Stimulated activated naive CD8-positive, alpha-beta T cell treated with anti-CD3 and anti-CD28 coated beads, Interleukin-15, Interleukin-2, amounts not matched to agents 100 U/mL and 50 U/mL, for 24 hours (primary cell): ENCODE data around the gene IL1RAP.
"Not testable (repeated sequence)": the region's sequence is repeated elsewhere in the genome, so short reads cannot be mapped to it uniquely, and the experiment has no call there.

Experiments used
- ATAC-seq: fragments of 150-1000 bp; cut with Tn5 transposase; one replicate; pipeline ENCODE4 v1.10.0; 2021
- DNase-seq: peaks from one replicate; pipeline ENCODE4 v3.0.0; 2021

Gene IL1RAP

DNA sequence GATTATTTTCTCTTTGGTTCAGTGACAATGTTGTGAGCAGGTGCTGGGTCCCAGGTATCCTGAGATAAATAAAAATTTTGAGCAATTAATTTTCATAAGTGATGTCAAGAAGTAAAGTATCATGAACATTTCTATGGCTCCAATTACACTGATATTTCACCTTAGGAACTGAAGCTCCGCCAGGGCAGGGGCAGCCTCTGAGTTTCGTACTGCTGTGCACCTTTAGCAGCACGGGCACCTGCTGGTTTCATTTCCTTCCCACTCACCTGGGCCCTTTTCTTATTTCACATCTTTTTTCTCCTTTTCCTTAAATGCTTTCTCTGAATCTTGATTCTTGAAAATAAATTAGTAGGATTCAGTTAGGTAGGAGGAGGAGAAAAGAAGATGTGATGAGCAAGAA is 1.2 kb upstream of the IL1RAP start:
- DNase-seq (no peak), ATAC-seq (no peak)

DNA sequence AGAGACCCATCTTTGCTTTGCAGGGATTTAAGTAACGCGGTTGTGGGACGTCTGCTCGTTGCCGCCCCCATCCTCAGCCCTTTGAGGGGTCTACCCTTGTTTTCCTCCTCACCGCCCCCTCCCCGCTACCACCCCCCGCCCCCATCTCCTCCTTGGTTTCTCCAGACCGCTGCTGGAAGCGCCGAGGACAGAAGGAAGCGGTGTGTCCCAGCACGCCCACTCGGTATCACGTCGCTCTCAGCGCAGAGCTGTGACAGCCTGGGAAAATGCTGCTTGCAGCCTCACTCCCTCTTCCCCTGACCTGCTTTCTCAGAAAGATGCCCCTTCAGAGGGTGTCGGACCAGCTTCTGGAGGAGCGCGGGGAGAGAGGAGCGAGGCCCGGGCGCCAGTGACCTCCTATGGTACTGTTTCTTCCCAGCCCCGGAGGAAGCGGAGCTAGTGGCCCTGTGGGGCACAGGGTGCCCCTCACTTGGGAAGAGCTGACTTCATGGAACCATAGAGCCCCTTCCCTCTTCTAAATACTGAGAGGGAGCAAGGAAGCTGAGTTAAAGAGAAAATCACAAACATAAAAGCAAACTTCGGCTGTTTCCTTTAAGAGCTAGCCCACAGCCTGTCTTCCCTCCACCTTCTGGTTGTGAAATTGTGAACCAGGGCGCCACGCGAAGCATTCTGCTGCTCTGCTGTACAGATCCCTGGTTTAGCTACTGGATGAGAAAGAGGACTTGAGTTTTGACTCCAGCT is 698 bp downstream of the IL1RAP start:
- peak; percentile 54 for DNase-seq

DNA sequence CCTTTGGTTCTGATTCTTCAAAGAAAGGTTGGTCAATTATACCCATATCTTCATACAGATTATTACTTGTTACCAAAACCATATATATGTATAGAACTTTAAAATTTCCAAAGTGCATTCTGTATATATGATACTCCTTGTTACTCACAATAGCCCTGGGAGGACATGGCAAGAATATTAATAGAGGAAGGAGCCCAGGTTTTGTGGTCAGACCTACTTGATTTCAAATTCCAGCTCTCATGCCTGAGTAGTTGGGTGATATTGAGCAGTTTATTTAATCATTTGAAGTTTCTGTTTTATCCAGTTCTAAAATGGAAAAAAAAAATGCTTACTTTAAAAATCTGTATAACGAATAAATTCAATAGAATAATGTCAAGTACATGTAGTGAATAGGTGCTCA is 2.5 kb downstream of the IL1RAP start:
- no peak for DNase-seq
- ATAC-seq: no peak

More for the DNA sequence above, 698 bp downstream of the IL1RAP start:
- ATAC-seq: peak; percentile 19

GRCh38 chr3:190517687-190518086 is 3.8 kb downstream of the IL1RAP start:
- DNase-seq: no peak

GRCh38 chr3:190518531-190518930 is 4.6 kb downstream of the IL1RAP start:
- ATAC-seq, DNase-seq: not testable (repeated sequence)

More at GRCh38 chr3:190517687-190518086, 3.8 kb downstream of the IL1RAP start:
- no peak for ATAC-seq

GRCh38 chr3:190519886-190520285 is 6.0 kb downstream of the IL1RAP start:
- ATAC-seq (no peak), DNase-seq (no peak)

- no peak for ATAC-seq
- DNase-seq: no peak
Measured at GRCh38 chr3:190521998-190522397, 8.1 kb downstream of the IL1RAP start.

GRCh38 chr3:190522621-190523222 is 8.8 kb downstream of the IL1RAP start:
- no peak for DNase-seq
- no peak for ATAC-seq

- ATAC-seq (no peak), DNase-seq (no peak)
Measured at GRCh38 chr3:190524942-190525341, 11.1 kb downstream of the IL1RAP start.

DNA sequence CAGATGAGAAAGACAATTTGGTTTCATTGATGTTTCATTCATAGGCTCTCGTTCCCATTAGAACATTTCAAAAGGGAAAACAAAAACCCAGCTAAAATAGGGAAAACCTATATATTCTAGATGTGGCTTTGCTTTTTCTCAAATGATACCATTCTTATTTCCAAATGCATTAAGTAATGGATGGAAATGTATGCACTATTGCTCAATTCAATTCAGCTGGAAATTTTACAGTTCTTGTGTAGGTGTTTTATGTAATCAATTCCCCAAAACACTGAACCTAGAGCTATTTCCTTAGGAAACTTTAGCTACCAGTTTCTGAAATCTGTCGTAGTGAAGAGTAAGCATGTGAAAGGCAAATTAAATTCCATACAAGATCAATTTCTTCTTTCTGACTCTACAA is 11.7 kb downstream of the IL1RAP start:
- DNase-seq: no peak
- no peak for ATAC-seq

DNA sequence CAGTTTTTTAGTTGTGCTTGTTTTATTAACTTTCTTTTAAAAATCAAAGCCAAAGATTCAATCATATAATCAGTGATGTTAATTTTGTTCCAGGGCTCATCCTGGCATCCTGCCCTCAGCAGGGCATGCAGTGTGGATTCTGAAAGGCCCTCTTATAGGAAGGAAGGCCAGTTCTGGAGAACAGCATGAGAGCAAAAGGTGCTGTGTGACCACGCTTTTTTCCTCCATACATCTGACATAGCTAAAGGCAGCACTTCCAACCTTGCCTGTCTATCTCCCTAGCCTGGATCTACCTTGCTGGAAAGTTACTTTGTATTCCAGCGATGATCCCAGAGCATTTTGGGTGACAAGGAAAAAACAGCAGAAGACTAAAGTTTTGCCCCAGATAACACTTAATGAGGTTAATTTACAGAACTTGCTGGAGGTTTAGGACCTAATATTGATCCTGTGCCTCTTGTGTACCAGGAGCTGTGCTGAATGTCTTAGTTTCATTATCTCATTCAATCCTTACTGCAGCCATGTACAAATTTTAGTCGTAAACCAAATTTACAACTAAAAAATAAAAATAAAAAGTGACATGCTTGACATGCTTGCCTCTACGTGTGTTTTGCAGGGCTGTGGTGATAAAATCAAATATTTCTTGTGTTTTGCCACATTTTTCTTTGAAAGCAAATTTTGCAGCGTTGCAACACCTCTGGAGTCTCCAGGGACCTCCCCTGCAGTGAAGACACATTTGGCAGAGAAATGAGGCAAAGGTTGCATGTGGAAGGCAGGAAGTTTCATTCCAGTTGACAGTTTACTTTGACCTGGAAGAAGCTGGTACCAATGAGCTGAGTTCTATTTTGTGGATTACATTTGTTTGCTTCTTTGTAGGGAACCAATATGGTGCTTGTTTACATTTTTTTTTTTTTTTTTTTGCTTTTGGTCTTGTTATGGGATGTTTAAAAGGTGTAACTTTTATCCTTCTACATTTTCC is 13.2 kb downstream of the IL1RAP start:
- ATAC-seq (no peak), DNase-seq (no peak)

- no peak for ATAC-seq
- no peak for DNase-seq
Measured at GRCh38 chr3:190528706-190529105, 14.8 kb downstream of the IL1RAP start.

DNA sequence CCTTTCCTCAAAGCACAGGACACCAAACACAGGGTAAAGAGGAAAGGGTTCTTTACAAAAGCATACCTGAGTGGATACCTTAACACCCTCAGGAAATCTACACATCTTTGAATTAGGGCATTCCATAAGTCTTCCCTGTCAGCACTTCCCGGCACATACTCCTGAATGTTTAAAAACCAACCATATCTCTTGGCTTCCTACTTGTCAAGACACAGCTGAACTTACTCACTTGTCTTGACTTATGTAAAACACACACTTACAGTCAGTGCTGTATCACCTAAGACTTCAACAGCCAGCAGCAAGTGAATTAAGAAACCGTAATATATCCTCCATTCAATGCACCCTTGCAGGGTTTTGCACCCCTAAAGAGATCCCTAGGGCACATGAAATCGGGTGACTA is 17.5 kb downstream of the IL1RAP start:
- ATAC-seq (no peak), DNase-seq (no peak)

GRCh38 chr3:190532731-190533203 is 18.9 kb downstream of the IL1RAP start:
- ATAC-seq: no peak
- no peak for DNase-seq

- ATAC-seq (no peak), DNase-seq (no peak)
Measured at GRCh38 chr3:190533511-190534281, 19.8 kb downstream of the IL1RAP start.

DNA sequence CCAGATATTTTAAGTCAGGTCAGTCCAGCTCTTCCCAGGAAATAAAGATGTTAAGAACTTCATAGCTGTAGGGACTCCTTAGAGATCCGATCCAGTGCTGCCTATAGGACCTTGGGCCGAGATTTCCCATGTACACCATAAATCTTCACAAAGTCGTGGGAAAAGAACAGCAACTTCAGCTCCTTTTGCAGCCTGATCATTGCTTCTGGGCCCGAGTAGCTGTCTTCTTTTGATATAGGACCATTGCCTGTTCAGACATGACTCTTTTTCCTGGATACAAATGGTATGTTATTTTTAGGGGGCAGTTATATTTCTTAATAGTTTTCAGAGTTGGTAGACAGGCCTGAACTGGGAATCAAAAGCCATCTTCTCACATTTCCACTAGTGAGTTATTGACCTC is 20.5 kb downstream of the IL1RAP start:
- ATAC-seq: no peak
- DNase-seq: no peak

DNA sequence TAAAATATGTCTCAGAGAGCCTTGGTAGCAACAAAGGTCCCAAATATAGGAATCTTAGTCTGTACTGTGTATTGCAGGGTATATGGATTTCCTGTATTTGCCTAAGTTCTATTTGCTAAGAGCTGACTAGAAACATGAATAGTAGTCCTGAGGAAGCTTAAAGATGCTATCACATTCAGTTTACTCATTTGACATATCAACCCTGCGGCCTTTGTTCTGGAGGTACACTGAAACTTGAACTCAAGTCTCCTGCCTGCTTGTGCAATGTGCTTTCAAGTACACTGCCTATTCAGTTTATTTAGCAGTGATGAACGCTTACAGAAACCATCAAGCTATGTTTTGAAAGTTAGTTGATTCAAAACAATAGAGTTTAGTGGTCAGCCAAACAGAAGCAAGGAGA is 21.1 kb downstream of the IL1RAP start:
- DNase-seq: no peak
- peak; percentile 52 for ATAC-seq

DNA sequence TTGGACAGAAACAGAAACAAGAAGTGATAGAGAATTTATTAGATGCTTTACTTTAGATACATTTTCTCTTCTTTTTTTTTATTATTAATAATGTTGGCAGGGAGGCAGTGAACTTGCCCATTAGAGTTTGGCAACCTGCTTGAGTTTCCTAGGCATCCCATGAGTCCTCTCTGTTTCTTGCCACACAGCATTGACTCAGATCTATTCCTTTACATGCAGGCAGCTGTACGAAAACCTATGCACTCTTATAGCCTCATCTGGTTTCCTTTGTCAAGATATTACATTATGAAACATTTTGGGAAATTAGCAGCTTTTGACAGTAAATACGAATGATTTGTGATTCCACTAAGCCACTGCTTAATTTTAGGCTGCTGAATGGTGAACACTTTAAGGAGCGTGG is 23.3 kb downstream of the IL1RAP start:
- DNase-seq (no peak), ATAC-seq (no peak)

DNA sequence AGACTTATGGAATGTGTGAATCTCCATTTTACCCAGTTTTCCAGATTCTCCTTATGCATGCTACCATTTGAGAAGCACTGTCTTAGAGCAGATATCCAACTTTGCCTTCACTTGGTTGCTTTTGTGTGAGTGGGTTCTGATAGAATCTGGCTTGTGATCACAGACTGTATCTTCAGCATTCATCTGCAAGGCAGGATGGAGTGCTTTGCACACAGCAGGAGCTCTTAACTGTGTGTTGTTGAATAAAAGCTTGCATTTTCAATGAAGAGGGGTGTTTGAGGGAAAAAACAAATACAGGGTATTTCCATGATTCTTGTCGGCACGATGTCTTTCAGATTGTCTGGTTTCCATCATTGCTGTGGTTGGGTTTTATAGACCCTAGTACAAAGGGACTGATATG is 24.4 kb downstream of the IL1RAP start:
- DNase-seq (no peak), ATAC-seq (no peak)

- no peak for DNase-seq
- no peak for ATAC-seq
Measured at GRCh38 chr3:190539526-190539925, 25.6 kb downstream of the IL1RAP start.

DNA sequence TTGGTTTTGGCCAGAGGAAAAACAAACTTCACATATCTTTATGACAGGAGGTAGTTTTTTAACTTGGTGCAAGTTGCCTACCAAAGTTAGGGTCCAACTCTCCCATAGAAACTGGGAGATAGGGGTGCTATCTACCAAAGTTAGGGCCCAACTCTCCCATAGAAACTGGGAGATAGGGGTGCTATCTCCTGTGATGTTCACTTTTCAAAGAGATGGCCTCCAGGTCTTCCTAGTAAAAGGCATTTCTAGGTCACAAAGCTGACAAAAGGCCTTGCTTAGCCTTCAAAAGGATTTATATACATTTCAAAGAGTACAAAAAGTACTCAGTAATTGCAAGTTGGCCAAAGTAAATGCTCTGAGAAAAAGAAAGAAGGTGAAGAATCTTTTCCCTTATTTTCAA is 27.1 kb downstream of the IL1RAP start:
- ATAC-seq: no peak
- DNase-seq: no peak

GRCh38 chr3:190541560-190541959 is 27.7 kb downstream of the IL1RAP start:
- DNase-seq: no peak
- no peak for ATAC-seq
